ENCODE data around the gene KYNU. TPM values are rescaled to one million over a fixed set of nuclear protein-coding genes. Genes with fewer than 3 reads are reported as not detected.

KYNU gene
- total and polyA plus RNA-seq, 9 of the 15 experiments (the other 6 are each of a cell fraction or from before 2014, with no cell fraction given): 2.6 to 11.6 (median 7.2) TPM

- TF ChIP-seq E2F8 (IDR thresholded peaks at IDR 0.05; ENCODE audit: low read depth, partially characterized antibody) (no peak), MEIS2 (IDR thresholded peaks at IDR 0.05; ENCODE audit: partially characterized antibody) (no peak), RBM22 (IDR thresholded peaks at IDR 0.05; ENCODE audit: low read depth, low read length, poor library complexity, severe bottlenecking) (no peak), MCM3 (IDR thresholded peaks at IDR 0.05) (no peak), ZNF24 (IDR thresholded peaks at IDR 0.05) (no peak), ZBTB5 (IDR thresholded peaks at IDR 0.05) (no peak)
Measured at GRCh38 chr2:143087033-143087432, 209.6 kb downstream of the KYNU start (continued).

GRCh38 chr2:143088388-143088787 is 210.9 kb downstream of the KYNU start:
- intact Hi-C loops (cut with micrococcal nuclease): no loop called here
- no peak for DNase-seq (ENCODE audit: extremely low read depth in 1 of 4, low spot score in 3 of 4)
- no peak for ATAC-seq
- FAIRE-seq: no peak
- CTCF ChIA-PET (ENCODE audit: low intra/inter-chr PET ratio): no interaction called here
- POLR2A ChIA-PET: no interaction called here
- Histone ChIP-seq H3K4me3 (no peak overlapping the region), H3K36me3 (ENCODE audit: control insufficient read depth, insufficient read depth, low read length) (no peaks in the 10 kb centered on the region), H3K79me2 (ENCODE audit: control insufficient read depth, insufficient read depth, low read length) (no peaks in the 10 kb centered on the region), H3K4me2 (ENCODE audit: insufficient read depth, low read length) (no peak overlapping the region), H3K9ac (ENCODE audit: insufficient read depth in 1 of 2, low read depth in 2 of 2, low read length in 2 of 2) (no peak overlapping the region), H3K27me3 (ENCODE audit: control insufficient read depth in 2 of 2, insufficient read depth in 2 of 2, low read length in 2 of 2) (no peaks in the 10 kb centered on the region), H3K9me1 (ENCODE audit: control insufficient read depth, insufficient read depth, low read length) (no peaks in the 10 kb centered on the region), H3K4me1 (replicated peaks in 1 of 2; ENCODE audit: control insufficient read depth in 2 of 2, insufficient read depth in 2 of 2, low read length in 2 of 2) (no peaks in the 10 kb centered on the region), H2AFZ (ENCODE audit: low read depth, low read length) (no peak overlapping the region), H4K20me1 (replicated peaks; ENCODE audit: control insufficient read depth, insufficient read depth, low read length) (no peaks in the 10 kb centered on the region), H3K27ac (ENCODE audit: extremely low read depth, low read depth, low read length) (no peak overlapping the region), H3K9me3 (replicated peaks; ENCODE audit: control insufficient read depth, insufficient read depth, low read depth, low read length) (no peaks in the 10 kb centered on the region)
- 3% methylated on average over 4 of the region's 4 CpGs for WGBS (ENCODE audit: insufficient coverage, low coverage, missing lambda C conversion rate)
- BruUV-seq (replicated peaks): no TSS peak
- in situ Hi-C loops (cut with MboI): no loop called here
- TF ChIP-seq ELF2 (CRISPR knock-in tag; IDR thresholded peaks at IDR 0.05): no peak
- TF ChIP-seq CGGBP1 (CRISPR knock-in tag; IDR thresholded peaks at IDR 0.05): no peak
- TF ChIP-seq PTRF (tag; IDR thresholded peaks at IDR 0.05): no peak
- no peak for TF ChIP-seq GTF2E2 (tag; IDR thresholded peaks at IDR 0.05)
- TF ChIP-seq EZH2 (IDR thresholded peaks at IDR 0.05; ENCODE audit: borderline replicate concordance, low read depth, low read length): no peak
- TF ChIP-seq ZFP91 (CRISPR knock-in tag; IDR thresholded peaks at IDR 0.05): no peak
- TF ChIP-seq FOXO4 (CRISPR knock-in tag; IDR thresholded peaks at IDR 0.05): no peak
- no peak for TF ChIP-seq SRF (CRISPR knock-in tag; IDR thresholded peaks at IDR 0.05)
- TF ChIP-seq ZNF165 (CRISPR knock-in tag; IDR thresholded peaks at IDR 0.05; ENCODE audit: borderline replicate concordance): no peak

Measured in K562 (cell line).